H1 (cell line): ENCODE results near the gene CASZ1.

Source experiments
- EGR1 ChIP-seq: IDR thresholded peaks from 2 replicates; pipeline ENCODE4 v1.6.1; 2011; ENCODE audit warnings: low read depth, low read length, borderline replicate concordance
- EP300 ChIP-seq, 2 experiments: IDR thresholded peaks; 1 replicate in 1 of 2; 2 replicates in 1 of 2; pipeline ENCODE4 v1.6.1; 2011 to 2012; ENCODE audit warnings: low read depth in 2 of 2, low read length in 2 of 2, mild to moderate bottlenecking in 2 of 2, borderline replicate concordance in 1 of 2, inconsistent platforms in 1 of 2, moderate library complexity in 1 of 2
- KDM5A ChIP-seq: fragments of 200-600 bp; IDR thresholded peaks from 2 replicates; pipeline ENCODE4 v1.7.1; 2012; ENCODE audit warnings: mild to moderate bottlenecking, low read length, inconsistent platforms, mixed read lengths
- POLR2A ChIP-seq, 2 experiments: IDR thresholded peaks; 1 replicate in 1 of 2; 2 replicates in 1 of 2; pipeline ENCODE4 v1.6.1; 2011; ENCODE audit warnings: low read depth in 2 of 2, low read length in 2 of 2, mild to moderate bottlenecking in 2 of 2; ENCODE audit errors: control extremely low read depth in 1 of 2
- TAF1 ChIP-seq: IDR thresholded peaks from 2 replicates; pipeline ENCODE4 v1.6.1; 2011; ENCODE audit warnings: mild to moderate bottlenecking, low read depth, low read length
- TF ChIP-seq, protein P1 (sequence below): IDR thresholded peaks from 2 replicates; pipeline ENCODE4 v1.6.1; 2012; ENCODE audit warnings: low read length, inconsistent platforms

- TF ChIP-seq KDM5A (no peak), EP300 (IDR thresholded peaks at IDR 0.05; ENCODE audit: borderline replicate concordance in 1 of 2, low read depth in 2 of 2, low read length in 2 of 2) (no peak), POLR2A (IDR thresholded peaks at IDR 0.05; ENCODE audit: control extremely low read depth in 1 of 2, low read depth in 2 of 2, low read length in 2 of 2) (no peak), EGR1 (no peak), TAF1 (no peak)
- TF ChIP-seq, protein P1, sequence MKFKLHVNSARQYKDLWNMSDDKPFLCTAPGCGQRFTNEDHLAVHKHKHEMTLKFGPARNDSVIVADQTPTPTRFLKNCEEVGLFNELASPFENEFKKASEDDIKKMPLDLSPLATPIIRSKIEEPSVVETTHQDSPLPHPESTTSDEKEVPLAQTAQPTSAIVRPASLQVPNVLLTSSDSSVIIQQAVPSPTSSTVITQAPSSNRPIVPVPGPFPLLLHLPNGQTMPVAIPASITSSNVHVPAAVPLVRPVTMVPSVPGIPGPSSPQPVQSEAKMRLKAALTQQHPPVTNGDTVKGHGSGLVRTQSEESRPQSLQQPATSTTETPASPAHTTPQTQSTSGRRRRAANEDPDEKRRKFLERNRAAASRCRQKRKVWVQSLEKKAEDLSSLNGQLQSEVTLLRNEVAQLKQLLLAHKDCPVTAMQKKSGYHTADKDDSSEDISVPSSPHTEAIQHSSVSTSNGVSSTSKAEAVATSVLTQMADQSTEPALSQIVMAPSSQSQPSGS = no peak
Measured at GRCh38 chr1:10651389-10651766, 145.1 kb downstream of the CASZ1 start.
